Right lobe of liver (tissue), 6 donors: Measurements from ENCODE around the gene PDE12. TPM values are rescaled to one million over a fixed set of nuclear protein-coding genes. Genes with fewer than 3 reads are reported as not detected.

Experiments
- ATAC-seq, 4 donors: fragments of 200-7000 bp; cut with Tn5 transposase; one replicate each; pipeline ENCODE4 v1.9.1; 2020; ENCODE audit warnings: mild to moderate bottlenecking in 4 of 4, moderate library complexity in 4 of 4
- DNase-seq, 3 donors: peaks; one replicate each; pipeline ENCODE4 v3.0.0-alpha.2; 2020
- H3K27ac ChIP-seq, 3 donors: fragments of 200-600 bp; one replicate each; pipeline ENCODE4 v1.8.0; 2022
- H3K27me3 ChIP-seq, 2 donors: fragments of 200-600 bp; one replicate each; pipeline ENCODE4 v1.8.0; 2022
- H3K36me3 ChIP-seq, 4 donors: fragments of 200-600 bp; sonication (generic) in 1 of 4; one replicate each; pipeline versions ENCODE4 v1.5.1 to v1.8.0; 2017 to 2022; ENCODE audit warnings: control low read depth in 1 of 4
- H3K4me1 ChIP-seq, 4 donors: fragments of 200-600 bp; sonication (generic) in 1 of 4; one replicate each; pipeline versions ENCODE4 v1.5.1 to v1.8.0; 2017 to 2022; ENCODE audit warnings: control low read depth in 1 of 4
- H3K4me3 ChIP-seq, 3 donors: fragments of 200-600 bp; one replicate each; pipeline ENCODE4 v1.8.0; 2022
- H3K9me3 ChIP-seq, 4 donors: fragments of 200-600 bp; sonication (generic) in 1 of 4; one replicate each; pipeline versions ENCODE4 v1.5.1 to v1.8.0; 2017 to 2022; ENCODE audit warnings: control low read depth in 1 of 4
- CTCF ChIP-seq, 4 donors: fragments of 200-600 bp in 3 of 4; fragments of 450-650 bp in 1 of 4; IDR thresholded peaks; one replicate each; pipeline versions ENCODE4 v1.5.1 to v1.8.0; 2016 to 2022; ENCODE audit warnings: antibody characterized with exemption in 4 of 4, mild to moderate bottlenecking in 2 of 4
- POLR2A ChIP-seq: fragments of 450-650 bp; IDR thresholded peaks from one replicate; pipeline ENCODE4 v1.6.1; 2017; ENCODE audit warnings: antibody characterized with exemption, mild to moderate bottlenecking
- WGBS: methylation state at CpG from one replicate; pipeline ENCODE4 v1.1.6; 2018; ENCODE audit warnings: low coverage, low lambda C conversion rate; ENCODE audit not compliant: insufficient coverage; ENCODE audit errors: missing lambda C conversion rate; 5-methylcytosine and 5-hydroxymethylcytosine counted together
- intact Hi-C, 2 donors: fragments of 100-400 bp; cut with DNase I; formaldehyde crosslinking; loops; one replicate each; pipeline versions ENCODE4 v1.11.2 to v1.14.1; 2022
- small RNA-seq, 2 experiments: library from RNA; depleted of rRNA; stranded (forward); fragments of <200 nt; gene quantifications; one replicate each; pipeline ENCODE3, GENCODE V24; 2016
- total RNA-seq, 6 experiments: library from RNA; depleted of rRNA in 2 of 6; stranded (reverse); fragments of >200 nt in 2 of 6; fragmentation: NEBNext Ultra II Directional in 3 of 6; extraction: Animal tissue kit (Norgen Biotek cat#: 25700) in 3 of 6; gene quantifications; one replicate each; pipeline versions ENCODE4 v1.1.0 to v1.2.4, GENCODE V29; 2016 to 2023
- donor health status: DM: no; HTN: yes; CAD: no.
- donor health status: DM: no; HTN: no; CAD: no.
- donor health status: DM: no; HTN: no; CAD: no.
- donor health status: DM: no; HTN: yes; CAD: no.
- donor health status: DM: no; HTN: yes; CAD: no.

The PDE12 gene
- total RNA-seq, 6 experiments from 2014 or later, result 12.1 to 20.7 (median 14.9) TPM

- Histone ChIP-seq H3K4me3 (no peak overlapping the region), H3K27me3 (no peaks in the 10 kb centered on the region), H3K36me3 (no peaks in the 10 kb centered on the region), H3K27ac (no peak overlapping the region), H3K4me1 (no peaks in the 10 kb centered on the region), H3K9me3 (no peaks in the 10 kb centered on the region)
- DNase-seq (no peak), ATAC-seq (no peak)
- TF ChIP-seq CTCF (IDR thresholded peaks at IDR 0.05) (no peak), POLR2A (no peak)
- intact Hi-C loops, result no loop called here
- WGBS, result 53% methylated on average over 2 of the region's 3 CpGs
These were observed 60.2 kb downstream of the PDE12 start for GRCh38 chr3:57616233-57616632.

Small RNAs within 50 kb of the gene (small RNA-seq; reads per million reads assigned to genes)
- gene RNU6-108P, result 0 reads per million in 2 experiments
- gene RNU6-1181P, result 0 reads per million in 2 experiments
- 0 reads per million in 2 experiments for gene RNU6-483P

Other genes starting within 250 kb of the PDE12 start
- under 1 TPM in 5 of 6 experiments, not detected in 1; under 0.01 to 0.29 (median 0.18) TPM for gene DNAH12, start 11.9 kb upstream of the PDE12 start, total RNA-seq
- gene ARF4, start 41.1 kb downstream of the PDE12 start, total RNA-seq, result 100 to 1,000 TPM in 2 of 6 experiments, 10 to 100 TPM in 4; 63.0 to 125 (median 92.7) TPM
- gene DENND6A, start 136.8 kb downstream of the PDE12 start, total RNA-seq, result 10 to 100 TPM in 2 of 6 experiments, 1 to 10 TPM in 4; 5.5 to 11.0 (median 9.2) TPM
- 10 to 100 TPM; 21.1 to 34.9 (median 25.1) TPM for gene SLMAP, start 200.0 kb downstream of the PDE12 start, total RNA-seq